Stimulated activated CD4-positive, alpha-beta T cell treated with anti-CD3 and anti-CD28 coated beads, TNF-alpha, amount 100 ng/mL, for 4 hours (primary cell): ENCODE results near the gene ARFGAP1.
"Not testable (repeated sequence)": the region's sequence is repeated elsewhere in the genome, so short reads cannot be mapped to it uniquely, and the experiment has no call there.

Experiments
- DNase-seq, 3 experiments: peaks; one replicate each; pipeline ENCODE4 v3.0.0-alpha.2; 2020; ENCODE audit warnings: low read depth in 3 of 3

The ARFGAP1 gene

DNA sequence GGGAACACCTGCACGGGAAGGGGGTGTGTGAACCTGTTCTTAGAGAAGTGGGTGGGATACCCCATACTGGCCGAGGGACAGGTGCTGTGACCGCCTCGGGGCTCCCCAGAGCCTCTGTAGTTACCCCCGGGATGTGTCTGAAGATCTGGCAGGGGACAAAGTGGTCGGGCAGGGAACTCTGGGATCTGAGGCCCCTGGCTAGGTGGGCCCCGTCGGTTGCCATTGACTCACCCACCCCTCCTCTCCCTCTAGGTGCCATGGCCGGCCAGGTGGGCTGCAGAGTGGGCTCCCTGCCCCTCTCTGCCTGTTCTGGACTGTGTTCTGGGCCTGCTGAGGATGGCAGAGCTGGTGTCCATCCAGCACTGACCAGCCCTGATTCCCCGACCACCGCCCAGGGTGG is 32.6 kb upstream of the ARFGAP1 start:
- no peak for DNase-seq

DNA sequence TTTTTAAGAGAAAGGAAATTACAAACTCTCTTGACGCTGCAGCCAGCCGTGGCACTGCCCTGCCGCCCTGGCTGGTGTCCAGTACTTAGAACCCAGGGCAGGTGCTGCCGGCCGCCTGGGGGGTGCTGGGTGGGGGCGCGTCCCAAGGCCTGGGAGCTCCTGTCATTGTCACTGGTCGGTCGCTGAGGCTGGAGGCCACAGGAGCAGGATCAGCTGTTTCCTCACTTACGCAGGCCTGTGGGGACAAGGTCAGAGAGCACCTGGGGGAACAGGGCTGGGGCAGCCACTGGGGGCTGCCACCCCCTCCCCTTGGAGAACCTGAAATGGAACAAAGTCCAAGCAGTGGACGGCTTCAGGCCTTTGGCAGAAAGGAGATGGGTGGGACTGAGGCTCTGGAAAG is 31.3 kb upstream of the ARFGAP1 start:
- DNase-seq = no peak

DNA sequence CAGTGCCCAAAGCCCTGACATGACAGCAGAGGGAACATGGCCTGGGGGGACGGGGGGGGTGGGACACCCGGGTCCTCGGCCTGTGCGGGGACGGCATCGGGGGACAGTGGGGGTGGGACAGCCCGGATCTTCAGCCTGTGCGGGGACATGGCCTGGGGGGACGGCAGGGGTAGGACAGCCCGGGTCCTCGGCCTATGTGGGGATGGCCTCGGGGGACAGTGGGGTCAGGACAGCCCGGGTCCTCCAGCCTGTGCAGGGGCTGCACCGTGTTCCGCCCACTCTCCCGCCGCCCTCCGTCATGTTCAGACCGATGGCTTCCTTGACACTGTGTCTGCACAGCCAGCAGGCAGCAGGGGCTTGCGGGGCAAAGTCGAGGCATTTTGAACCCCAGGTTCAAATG is 29.9 kb upstream of the ARFGAP1 start:
- no peak for DNase-seq

DNA sequence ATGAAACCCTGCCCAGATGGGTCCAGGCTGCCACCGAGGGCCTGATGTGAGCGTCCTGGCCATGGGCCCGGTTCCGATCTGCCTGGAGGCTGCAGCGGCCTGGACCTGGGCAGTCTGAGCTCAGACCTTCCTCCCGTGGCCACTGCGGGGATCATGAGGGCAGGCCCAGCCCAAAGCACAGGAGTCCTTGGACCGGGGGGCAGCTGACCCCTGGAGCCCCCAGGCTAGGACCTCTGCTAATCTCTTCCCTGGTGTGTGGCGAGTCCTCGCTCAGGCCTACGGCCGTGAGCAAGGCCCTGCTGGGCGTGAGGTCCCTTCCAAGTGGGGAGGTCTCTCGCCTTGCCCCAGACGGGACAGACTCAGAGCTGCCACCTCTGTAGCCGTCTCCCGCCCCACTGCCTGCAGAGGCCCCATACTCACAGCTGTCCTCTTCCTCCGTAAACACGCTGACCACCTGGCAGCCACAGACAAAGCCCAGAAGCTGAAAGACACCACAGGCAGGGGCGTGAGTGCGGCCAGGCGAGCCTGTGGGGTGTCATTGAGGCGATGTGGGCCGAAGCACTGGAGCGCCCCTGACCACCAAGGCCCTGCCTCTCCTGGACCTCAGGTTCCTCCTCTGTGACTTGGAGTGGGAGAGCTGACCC is 28.9 kb upstream of the ARFGAP1 start:
- no peak for DNase-seq

DNA sequence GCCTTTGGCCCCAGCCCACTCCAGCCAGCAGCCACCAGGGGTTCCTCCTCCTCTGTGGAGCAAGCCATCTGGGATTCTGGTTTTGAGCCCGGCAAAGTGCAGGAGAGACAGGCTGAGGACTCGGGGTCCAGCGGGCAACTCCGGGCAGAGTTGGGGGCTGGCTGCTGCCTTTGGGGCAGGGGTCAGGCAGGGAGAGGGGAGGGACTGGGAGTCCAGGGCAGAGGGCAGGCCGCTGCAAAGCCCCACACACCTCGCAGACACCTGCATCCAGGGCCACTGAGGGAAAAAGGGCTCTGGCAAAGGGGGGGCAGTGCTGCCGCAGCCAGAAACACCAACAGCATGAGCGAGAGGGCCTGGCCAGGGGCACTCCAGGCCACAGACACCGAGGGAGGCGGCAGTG is 28.1 kb upstream of the ARFGAP1 start:
- no peak for DNase-seq

DNA sequence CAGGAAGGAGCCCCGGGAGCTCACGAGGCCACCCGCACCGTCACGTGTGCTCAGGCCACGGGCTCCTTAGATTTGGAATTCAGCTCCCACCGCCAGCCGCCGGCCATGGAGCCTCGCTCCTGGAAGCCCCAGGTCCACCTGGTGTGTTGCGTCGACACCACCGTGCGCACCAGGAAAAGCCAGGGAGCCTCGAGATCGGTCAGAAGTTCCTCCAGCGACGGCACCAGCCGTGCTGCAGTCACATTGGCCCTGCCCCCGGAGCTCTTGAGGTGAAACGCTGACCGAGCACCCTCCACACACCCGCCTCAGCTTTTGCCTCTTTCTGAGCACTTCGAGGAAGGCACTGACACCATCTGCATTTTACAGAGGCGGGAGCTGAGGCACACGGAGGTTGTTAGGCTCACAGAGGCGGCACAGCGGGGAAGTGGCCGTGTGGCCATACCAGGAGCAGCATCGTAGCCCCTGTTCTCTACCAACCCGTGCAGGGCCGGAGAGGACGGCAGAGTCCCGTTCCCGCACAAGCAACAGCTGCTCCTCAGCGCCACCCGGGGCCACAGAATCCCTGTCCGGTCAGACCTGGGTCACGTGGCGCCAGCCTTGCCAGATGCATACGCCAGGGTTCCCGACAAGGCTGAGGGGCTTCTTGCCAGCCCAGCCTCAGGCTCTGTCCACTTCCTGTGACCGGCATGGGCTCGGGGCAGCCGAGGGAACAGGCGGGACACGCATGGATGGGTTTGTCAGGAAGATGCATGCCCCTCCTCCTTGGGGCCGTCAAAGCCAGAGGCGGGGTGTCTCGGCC is 25.9 kb upstream of the ARFGAP1 start:
- DNase-seq = no peak

DNA sequence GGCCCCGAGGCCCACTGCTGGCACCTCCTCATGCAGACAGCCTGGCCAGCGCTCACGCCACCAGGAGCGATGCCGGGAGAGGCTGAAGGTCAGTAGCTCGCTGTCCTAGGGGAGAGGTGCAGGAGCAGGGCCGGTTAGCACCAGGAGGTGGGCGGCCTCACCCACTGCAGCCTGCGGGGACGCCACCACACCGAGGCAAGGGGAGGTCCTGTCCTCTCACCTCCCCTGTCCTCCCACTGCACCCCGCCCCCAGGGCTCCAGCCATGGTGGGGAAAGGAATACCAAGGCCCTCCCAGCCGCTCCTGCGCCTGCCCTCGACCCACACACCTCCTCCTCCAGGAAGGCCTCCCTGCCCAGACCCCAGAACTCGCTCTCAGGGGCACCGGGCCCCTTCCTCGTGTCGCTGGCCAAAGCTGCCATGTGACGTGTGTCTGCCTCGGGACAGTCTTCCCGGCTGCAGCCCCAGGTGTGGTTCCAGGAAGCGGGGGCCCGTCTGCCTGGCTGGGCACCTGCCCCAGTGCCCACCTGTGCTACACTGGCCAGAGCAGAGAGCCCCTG is 24.9 kb upstream of the ARFGAP1 start:
- no peak for DNase-seq

DNA sequence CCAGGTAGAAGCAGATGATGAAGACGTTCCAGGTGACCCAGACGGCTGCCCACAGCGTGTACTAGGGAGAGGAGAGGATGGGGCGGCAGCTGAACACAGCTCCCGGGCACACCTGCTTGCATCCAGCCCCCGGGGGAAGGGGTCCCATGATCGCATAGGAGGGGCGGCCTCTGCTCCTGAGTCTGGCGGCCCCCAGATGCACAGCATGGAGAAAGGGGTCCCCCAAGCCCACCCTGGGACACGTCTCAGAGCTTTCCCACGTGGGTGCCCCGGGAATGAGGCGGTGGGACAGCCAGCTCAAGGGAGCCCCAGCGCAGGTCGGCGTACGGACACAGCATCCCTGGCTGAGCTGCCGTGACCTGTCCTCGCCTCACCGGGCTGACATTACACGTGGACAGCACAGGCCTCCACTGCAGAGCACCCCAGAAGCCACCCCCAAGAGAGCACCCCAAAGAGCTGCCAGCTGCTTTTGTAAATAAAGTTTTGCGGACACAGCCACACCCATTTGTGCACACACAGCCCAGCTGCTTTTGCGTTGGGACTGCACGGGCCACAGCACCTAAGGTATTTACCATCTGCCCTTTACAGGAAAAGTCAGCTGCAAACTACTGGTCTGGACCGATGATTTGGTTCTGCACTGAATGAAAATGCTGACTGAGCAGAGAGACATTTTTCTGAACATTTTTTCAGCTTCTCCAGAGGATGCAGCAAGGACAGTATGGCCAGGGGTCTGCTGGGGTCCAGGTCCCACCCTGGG is 23.6 kb upstream of the ARFGAP1 start:
- no peak for DNase-seq

DNA sequence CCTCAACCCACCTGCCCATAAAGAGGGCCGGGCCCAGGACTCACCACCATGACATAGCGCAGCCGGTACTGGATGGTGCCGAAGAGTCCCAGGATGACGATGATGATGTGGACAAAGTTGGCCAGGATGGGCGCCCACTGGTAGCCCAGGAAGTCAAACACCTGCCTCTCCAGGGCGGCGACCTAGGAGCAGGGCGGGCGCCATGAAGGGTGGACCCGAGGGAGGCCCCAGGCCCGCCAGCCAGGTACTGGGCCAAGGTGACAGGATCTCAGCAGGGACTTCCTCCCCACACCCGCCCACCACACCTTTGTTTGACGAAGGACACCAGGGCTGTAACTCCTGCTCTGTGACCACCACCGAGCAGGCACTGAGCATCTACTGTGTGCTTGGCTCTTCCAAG is 22.7 kb upstream of the ARFGAP1 start:
- DNase-seq = no peak

DNA sequence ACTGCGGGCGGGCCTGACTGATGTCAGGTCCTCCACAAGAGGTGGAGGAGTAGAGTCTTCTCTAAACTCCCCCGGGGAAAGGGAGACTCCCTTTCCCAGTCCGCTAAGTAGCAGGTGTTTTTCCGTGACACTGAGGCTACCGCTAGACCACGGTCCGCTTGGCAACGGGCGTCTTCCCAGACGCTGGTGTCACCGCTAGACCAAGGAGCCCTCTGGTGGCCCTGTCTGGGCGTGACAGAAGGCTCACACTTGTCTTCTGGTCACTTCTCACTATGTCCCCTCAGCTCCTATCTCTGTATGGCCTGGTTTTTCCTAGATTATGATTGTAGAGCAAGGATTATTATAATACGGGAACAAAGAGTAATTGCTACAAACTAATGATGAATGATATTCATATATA is 21.3 kb upstream of the ARFGAP1 start:
- not testable (repeated sequence) for DNase-seq

DNA sequence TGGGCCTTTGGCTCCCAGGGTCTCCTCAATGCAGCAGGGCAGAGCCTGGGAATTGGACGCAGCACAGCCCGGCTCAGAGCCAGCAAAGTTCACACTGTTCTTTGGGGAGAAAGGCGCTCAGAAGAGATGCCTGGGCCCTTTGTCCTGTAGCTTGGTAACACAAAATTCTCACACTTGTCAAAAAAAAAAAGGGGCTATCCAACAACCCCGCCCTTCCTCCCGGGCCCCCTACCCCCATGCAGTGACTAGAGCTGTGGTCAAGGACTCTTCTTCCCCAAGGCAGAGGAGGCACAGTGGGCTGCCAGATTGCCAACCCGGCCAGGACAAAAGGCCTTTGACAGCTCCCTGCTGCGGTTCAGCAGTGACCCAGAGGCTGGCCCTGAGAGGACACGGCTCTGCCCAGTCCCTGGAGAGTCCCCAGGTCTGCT is 20.3 kb upstream of the ARFGAP1 start:
- no peak for DNase-seq

DNA sequence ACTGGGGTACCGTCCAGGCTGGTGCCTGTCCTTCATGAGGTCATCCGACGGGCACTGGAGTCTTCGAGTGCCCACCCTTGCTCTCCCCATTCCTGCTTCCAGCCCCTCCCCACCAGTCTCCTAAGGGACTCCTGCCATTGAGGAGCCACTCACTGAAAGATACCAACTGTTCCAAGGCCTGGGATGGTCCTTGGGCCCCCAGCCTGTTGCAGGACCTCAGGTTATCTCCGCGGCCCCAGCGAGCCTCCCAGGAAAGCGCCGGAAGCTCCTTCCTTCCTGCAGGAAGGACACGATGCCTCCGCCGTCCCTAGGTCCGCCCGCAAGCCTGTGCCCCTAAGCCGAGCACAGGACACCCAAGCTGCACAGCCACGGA is 19.6 kb upstream of the ARFGAP1 start:
- no peak for DNase-seq

DNA sequence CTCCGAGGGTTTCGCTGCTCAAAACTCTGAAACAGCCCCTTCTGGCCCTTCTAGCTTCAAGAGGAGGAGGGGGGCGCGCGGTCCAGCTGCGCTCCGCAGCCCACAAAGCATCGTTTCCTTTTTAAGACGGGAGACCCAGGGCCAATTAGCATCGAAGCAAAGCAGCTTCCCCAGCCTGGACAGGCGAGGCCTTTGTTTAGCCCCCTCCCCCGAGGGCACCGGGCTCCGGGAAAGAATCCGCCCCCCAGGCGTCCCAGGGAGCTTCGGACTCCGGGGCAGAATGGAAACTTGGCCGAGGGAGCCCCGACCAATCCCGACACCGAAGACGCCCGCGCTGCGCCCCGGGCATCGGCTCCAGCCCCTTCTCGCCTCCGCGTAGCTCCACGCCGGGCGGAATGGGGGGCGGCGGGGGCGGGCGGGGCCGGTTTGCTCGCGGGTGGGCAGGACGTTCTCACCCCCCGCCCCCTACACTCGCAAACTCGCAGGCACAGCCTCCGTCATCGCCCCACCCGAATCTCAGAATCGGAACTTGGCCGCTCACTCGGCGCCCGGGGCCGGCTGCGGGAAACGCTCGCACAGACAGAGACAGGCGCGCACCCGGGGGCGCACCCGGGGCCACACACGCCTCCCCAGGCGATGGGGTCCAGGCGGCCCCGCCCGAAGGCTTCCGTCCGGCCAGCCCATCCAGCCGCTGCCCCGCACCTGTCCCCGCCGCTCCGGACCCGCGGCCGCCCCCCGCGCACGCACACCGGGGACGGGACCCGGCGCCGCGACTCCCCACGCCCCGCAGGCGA is 19.0 kb upstream of the ARFGAP1 start:
- no peak for DNase-seq

DNA sequence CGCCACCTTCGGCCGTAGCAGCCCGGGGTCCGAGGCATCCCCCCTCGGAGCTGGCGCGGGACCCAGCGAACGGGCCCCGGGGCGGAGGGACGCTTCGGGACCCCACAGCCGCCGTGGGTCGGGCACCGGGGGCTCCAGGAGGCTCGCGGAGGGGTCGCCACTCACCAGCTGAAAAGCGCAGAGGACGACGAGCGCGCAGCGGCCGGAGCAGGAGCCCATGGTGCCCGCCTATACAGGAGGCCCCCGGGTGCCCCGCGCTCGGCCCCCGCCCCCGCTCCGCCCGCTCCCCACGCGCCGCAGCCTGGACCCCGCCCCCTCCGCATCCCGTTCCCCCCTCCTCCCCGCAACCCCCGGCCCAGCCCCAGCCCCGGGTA is 18.4 kb upstream of the ARFGAP1 start, which contains the start of gene NKAIN4:
Gene NKAIN4, minus strand, starts transcription at position 232 of the 374 bp plus-strand sequence. Its CDS starts 13 bp downstream, at position 219.
- no peak for DNase-seq

DNA sequence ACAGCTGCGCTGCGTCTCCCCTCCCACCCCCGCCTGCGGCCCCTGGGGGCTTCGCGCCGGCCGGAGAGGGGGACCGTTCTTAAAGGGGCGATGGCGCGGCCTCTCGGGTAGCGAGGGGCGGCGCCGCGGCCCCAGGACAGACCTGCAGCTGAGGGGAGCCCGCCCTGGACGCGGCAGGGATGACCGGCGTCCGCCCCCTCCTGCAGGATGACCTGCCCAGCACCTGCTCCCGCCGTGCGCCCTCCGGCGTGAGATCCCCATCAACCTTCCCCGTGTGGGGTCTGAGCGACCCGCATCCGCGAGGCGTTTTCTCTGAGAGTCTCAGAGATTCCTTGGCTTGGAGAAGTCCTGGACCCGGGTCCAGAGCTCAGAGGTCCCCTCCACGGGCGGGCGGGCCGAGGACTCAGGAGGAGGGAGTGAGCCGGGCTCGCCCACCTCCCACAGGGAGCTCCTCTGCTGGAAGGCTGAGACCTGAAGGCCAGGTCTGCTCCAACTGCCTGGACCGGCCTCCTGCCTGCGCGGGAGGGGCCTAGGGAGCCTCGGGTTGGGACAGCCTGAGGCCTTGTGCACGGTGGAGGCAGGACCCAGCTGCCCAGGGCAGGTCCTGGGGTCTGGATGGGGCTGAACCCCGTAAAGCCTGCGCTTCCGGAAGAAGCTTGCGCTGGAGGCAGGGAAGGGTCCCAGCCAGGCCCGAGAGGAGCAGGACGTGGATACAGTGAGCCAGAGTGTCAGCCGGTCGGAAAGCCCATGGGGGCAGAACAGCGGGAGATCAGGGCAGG is 17.8 kb upstream of the ARFGAP1 start:
- DNase-seq = no peak

DNA sequence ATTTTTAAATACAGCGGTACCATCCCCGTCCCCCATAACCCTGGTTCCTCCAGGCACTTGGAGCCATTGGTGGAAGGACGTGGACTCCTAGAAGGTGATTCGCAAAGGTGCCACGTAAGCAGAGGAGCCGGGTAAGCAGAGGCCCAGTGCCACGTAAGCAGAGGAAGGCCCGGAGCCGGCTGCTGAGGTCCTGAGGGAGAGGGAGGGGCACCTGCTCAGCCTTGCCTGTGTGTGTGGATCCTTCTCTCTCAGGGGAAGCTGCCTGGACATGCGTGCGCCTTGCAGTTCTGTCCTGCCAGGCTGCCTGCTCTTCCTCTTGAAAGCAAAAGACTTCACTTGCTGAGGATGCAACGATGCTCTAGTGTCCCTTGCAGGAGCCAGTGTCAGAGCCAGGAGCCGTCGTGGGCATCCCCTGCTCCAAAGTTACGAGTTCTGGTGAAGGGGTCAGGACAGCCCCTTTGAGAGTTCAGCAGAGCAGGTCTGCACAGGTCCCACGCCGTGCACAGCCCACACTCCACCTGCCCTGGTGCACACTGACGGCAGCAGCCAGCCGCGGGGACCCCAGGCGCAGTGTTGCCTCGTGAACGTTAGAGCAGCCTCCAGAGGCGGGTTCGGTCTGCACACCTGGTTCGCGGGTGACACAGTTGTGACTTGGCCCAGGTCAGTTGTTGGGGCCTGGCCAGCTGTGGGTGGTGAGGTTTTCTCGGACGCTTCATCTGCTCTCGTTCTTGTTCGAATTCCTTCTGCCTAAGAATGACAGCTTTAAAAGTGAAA is 16.5 kb upstream of the ARFGAP1 start:
- no peak for DNase-seq

DNA sequence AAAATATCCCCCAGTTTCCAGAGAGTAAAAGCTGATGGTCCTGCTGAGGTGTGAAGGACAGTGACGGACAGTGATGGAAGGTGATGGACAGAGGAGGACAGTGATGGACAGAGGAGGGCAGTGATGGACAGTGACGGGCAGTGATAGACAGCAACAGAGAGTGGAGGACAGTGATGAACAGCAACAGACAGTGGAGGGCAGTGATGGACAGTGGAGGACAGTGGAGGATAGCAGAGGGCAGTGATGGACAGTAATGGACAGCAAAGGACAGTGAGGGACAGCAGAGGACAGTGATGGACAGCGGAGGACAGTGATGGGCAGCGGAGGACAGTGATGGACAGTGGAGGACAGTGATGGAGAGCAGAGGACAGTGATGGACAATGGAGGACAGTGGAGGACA is 15.7 kb upstream of the ARFGAP1 start:
- no peak for DNase-seq

DNA sequence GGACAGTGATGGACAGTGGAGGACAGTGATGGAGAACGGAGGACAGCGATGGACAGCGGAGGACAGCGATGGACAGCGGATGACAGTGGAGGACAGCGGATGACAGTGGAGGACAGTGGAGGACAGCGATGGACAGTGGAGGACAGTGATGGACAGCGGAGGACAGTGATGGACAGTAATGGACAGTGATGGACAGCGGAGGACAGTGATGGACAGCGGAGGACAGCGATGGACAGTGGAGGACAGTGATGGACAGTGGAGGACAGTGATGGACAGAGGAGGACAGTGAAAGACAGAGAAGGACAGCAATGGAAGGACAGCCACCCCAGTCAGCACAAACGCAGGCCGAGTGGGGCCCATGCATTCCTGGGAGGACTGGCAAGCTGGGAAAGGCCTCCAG is 15.0 kb upstream of the ARFGAP1 start:
- no peak for DNase-seq

DNA sequence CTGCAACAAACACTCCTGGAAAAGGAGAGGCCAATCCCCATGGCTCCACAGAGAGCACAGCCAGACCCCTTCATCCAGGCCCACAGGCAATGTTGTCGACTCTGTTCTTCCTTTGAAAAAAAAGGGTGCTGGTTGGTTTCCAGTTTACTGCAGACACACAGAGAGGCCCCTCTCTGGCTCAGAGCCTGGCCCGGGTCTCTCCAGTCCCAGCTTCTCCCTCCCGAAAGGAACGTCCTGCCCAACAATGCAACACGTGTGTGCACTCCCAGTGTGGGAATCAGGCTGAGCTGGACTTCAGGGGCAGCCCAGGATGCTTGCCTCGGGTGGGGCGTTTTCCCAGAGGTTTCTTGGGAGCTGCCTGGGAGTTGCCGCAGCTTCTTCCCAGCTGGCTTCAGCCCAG is 13.8 kb upstream of the ARFGAP1 start:
- no peak for DNase-seq
